Stimulated activated CD8-positive, alpha-beta memory T cell treated with anti-CD3 and anti-CD28 coated beads, Interleukin-4, amount 100 ng/mL, for 4 hours (primary cell): ENCODE measurements around the gene GAL3ST3.
"Not testable (repeated sequence)": the region's sequence is repeated elsewhere in the genome, so short reads cannot be mapped to it uniquely, and the experiment has no call there.

Source experiments
- DNase-seq, 2 donors: peaks; one replicate each; pipeline ENCODE4 v3.0.0-alpha.2; 2020; ENCODE audit warnings: low read depth in 2 of 2, low spot score in 1 of 2

Gene GAL3ST3

GRCh38 chr11:66013762-66014100 lies 35.2 kb downstream of the GAL3ST3 start:
- DNase-seq = no peak

DNA sequence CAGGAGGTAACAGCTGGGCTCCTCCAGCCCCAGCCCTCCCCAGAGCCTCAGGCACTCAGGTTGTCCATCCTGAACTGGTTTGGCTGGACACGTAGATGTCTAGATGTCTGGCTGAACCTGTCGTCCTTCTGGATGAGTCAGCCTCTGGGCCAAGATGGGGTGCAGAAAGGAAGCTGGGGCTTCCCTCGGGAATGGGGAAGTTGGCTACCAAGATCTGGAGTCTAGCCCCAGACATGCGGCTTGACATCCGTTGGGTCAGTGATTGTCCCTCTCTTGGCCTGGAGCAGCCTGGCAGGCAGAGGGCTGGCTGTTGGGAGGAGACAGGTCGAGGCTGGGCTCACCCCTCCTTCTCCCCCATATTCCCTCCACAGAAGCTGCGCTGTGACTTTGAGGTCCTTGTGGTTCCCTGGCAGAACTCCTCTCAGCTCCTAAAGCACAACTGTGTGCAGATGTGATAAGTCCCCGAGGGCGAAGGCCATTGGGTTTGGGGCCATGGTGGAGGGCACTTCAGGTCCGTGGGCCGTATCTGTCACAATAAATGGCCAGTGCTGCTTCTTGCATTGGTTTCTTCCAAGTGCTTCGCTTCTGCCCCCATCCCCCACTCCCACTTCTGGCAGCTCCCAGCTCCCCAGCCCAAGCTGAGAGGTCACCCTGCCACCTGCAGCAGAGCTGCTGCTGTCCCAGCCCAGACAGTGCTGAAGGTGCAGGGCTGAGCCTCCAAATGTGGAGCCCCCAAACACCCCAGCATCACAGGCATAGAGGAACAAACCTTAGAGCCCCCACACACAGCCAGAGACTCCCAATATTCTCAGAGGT lies 35.8 kb downstream of the GAL3ST3 start:
- no peak for DNase-seq

GRCh38 chr11:66012371-66012945 lies 36.5 kb downstream of the GAL3ST3 start:
- no peak for DNase-seq

GRCh38 chr11:66011785-66012303 lies 37.1 kb downstream of the GAL3ST3 start, which contains the start of gene CST6:
Gene CST6, plus strand, starts transcription at chr11:66012008. Its CDS starts 37 bp downstream, at chr11:66012045.
- no peak for DNase-seq

DNA sequence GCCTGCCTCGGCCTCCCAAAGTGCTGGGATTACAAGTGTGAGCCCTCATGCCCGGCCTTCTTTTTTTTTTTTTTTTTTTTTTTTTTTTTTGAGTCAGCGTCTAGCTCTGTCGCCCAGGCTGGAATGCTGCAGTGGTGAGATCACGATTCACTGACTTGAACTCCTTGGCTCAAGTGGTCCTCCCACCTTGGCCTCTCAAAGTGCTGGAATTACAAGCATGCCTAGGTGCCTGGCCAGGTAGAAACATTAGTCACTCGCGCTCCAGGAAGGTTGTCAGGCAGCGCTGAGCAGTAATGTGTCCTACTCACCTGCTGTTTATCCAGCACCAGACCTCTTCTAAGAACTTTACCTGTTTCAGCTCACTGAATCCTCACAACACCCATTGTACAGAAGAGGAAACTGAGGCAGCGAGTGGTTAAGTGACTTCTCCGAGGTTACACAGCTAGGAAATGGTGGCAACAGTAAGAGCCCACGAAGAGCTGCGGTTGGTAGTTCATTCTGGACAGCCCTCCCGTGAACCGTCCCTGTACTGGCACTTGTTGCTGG lies 37.6 kb downstream of the GAL3ST3 start:
- no peak for DNase-seq

DNA sequence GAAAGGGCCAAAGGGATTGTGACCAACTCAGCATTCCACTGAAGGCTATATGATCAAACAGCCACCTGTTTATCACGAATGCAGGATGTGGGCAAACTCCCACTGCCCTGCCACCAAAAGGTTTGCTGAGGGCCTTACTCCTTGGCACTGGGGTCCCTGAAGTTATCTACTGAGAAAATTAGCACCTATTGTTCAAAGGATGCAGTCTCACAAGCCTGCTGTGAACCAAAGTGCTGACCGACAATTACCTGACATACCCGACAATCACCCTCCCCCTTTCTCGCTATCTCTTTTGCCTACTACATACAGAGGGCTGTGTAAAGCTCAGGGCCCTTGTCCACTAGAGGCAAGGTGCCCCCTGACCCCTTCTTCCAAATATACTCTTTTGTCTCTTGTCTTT lies 38.9 kb downstream of the GAL3ST3 start:
- DNase-seq = not testable (repeated sequence)

- no peak for DNase-seq
These were observed 40.4 kb downstream of the GAL3ST3 start for GRCh38 chr11:66008468-66009101.

GRCh38 chr11:66008095-66008467 lies 40.9 kb downstream of the GAL3ST3 start:
- DNase-seq = no peak

DNA sequence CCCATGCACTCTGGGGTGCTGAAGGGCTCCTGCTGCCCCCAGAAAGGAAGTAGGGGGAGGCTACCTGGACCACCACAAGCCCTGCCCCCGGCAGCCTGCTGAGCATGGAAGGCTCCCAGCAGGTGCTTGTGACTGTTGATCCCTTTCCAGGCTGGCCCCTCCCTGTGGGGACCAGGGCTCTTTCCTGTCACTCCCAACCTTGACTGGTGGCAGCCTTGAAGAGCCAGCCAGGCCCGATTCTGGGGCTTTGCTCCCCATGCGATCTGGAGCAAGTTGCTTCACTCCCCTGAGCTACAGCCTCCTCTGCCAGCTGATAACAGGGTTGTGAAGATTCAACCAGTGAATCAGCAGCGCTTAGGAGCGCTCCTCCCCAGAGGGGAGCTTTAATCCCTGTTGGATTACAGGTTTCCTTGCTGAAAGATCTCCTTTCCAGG lies 41.7 kb downstream of the GAL3ST3 start:
- DNase-seq = no peak

DNA sequence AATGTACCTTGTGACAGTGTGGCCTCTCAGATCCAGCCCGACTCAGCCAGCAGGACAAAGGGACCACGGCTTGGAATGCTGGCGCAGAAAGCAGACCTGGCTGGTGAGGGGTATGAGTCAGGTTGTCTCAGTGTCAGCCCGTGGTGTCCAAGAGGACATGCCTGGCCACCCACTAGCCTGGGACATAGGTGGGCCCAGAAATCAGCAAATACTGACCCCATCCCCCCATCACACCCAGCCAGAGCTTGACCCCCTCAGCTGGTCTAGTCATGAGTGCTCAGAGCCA lies 42.1 kb downstream of the GAL3ST3 start:
- no peak for DNase-seq

DNA sequence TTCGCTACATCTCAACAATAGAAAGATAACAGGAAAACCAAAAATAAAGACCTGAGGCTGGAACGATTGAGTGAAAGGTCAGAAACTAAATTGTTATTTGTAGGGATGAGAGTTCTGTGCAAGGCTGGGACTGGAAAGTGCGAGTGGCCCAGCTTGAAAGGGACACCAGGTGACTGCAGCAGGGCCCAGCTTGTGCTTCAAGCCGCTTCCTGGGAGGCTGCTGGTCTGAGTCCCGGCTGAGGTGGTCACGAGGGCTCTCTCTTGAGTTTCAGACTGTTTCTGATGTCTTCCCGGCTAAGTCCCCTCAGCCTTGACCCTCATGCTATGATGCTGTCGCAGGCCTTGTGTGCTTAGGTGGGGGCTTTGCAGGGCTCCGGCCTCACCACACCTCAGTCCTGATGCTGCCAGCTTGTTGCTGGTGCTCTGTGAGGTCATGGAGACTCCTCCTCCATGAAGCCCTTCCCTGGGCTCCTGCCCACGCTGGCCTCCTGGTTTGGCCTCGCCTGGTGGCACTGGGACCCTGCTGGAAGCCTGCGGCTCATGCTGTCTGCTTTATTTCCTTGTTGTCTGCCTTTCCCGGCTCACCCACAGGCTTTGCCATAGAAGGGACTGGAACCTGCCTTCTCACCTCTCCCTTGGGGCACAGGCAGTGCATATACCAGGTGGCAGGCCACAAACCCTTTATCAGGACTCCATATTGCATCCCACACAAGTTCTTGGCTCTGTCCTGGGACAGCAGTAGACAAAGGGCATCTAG lies 42.6 kb downstream of the GAL3ST3 start:
- DNase-seq = no peak

DNA sequence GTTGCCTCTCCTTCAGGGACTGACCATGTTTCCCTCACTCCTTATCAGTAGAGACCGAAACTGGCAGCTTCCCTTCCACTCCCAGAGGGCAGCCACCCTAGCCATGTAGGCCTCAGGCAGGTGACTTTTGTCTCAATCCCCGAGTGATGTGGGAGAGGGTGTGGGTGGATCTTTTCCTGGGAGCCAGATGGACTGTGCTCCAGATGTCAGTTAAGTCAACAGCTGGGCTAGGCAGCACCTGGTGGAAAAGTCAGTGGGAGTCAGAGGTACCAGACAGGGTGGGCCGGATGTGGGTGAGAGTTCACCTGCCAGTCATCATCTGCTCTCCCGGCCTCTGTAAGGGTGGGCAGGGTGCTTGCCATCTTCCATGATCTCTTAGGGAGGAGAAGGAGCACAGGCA lies 44.8 kb downstream of the GAL3ST3 start:
- no peak for DNase-seq

DNA sequence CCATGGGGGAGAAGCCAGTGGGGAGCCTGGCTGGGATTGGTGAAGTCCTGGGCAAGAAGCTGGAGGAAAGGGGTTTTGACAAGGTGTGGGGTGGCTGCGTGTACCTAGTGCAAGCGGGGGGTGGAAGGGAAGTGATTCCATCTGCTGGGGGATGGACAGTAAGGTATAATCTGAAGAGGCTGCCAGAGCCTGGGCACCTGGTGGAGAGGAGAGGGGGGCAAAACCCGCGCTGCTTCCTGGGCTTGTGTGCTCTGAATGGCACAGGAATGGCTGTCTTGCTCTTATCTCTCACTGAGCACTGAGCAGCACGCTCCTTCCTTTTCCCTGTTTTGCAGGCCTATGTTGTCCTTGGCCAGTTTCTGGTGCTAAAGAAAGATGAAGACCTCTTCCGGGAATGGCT lies 45.7 kb downstream of the GAL3ST3 start:
- no peak for DNase-seq

DNA sequence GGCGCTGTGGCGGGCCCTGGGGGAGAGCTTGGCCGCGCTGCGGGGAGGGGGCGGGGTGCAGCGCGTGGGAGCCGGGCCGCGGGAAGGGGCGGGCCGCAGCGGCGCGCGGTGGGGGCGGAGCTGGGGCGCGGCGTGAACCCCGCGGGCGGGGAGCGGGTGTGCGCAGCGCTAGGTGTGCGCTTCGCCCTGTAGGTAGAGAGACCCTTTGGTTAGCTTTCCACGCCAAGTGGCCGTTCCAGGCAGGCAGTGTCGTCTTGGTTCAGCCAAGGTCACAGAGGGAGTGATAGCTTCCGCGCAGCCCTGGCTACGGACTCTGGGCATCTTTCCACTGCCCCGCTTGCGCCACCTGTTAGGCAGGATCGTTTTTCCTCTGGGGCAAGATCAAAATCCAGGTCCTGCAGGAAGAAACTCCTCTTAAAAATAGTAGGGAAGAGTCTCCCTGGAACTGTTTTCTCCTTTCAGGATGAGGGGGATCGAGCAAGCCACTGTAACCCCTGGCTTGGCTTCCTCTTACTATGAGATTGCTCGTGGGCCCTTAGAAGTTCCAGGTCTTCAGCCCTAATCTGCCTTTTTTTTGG lies 46.2 kb downstream of the GAL3ST3 start:
- no peak for DNase-seq

DNA sequence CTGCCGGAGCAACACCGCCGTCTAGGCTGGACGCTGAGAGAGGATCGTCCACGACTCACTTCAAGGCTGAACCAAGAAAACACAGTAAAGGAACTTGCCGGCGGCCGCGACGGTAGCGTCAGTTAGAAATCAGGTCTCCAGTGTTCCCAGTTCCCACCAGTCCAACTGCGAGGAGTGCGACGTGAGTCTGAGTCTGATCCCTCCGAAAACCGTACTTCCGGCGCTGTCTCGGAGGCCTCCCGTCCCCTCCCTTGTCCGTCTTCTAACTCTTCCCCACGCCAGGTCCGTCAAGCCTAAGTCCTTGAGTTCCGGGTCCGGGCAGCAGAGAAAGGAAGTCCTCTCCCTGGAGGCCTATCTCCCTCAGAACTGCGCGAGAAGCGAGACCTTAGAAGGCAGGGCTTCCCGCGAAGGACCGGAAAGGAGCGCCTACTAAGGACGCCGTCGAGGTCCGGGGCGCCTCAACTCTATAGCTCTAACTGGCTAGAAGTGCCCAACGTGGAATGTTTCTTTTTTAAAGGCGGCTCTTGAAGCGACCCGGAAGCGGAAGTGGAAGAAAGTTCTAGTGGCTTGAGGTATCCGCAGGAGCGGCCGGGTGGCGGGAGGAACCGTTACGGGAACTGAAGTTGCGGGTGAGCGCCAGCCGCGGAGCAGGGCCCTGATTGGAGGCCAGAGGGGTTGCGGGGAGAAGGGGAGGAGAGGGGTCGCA lies 46.9 kb downstream of the GAL3ST3 start, which contains the start of the genes BANF1 and EIF1AD:
TSS of gene BANF1 (plus strand) at position 562 of the 706 bp plus-strand sequence. CDS start 748 bp downstream, outside the sequence.
TSS of gene EIF1AD (minus strand) at position 216 of the 706 bp plus-strand sequence. CDS start 1,768 bp downstream, outside the sequence.
- peak; percentile 83 to 84 for DNase-seq

DNA sequence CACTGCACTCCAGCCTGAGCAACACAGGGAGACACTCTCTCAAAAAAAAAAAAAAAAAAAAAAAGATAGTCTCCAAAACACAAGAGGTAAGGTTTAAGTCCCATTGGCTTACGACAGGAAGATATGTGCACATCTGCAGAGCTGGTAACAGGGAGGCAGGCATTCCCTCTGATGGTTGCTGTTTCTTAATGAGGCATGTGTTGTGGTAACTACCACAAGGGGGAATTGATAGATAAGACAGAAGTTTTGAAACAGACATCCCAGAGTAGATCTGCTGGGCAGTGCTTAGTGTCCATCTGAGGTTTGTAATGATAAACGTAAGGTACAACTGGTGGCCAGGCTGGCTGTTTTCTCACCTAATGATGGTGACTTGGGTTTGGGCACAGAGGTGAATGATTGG lies 51.7 kb downstream of the GAL3ST3 start:
- no peak for DNase-seq

DNA sequence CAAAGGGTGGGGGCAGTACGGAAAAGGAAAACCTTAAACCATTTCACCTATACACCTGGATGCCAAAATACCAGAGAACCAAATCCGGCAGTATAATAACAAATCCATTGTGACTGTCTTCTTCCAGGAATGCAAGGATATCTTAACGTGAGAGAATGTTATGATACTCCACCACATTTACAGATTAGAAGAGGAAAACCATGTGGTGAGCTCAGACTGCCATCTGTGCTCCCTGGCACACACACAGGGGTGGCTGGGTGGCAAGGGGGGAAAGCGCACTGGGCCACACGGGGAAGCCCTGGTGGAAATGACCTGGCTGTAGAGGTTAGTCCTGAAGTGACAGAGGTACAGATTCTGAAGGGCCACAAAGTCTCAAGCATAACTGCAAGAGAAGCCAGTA lies 56.9 kb downstream of the GAL3ST3 start:
- DNase-seq = no peak
